Measurements from ENCODE around the gene IARS1. TPM values are rescaled to one million over a fixed set of nuclear protein-coding genes. Genes with fewer than 3 reads are reported as not detected.

The IARS1 gene
- total RNA-seq, 3 donors from 2014 or later, result 56.5 to 111 (median 111) TPM

GRCh38 chr9:92298036-92298435, 4.5 kb upstream of the IARS1 start:
- Histone ChIP-seq H3K4me3 (no peak overlapping the region), H3K36me3 (peaks cover 18% of the 10 kb centered on the region), H3K4me1 (peaks cover 3 to 5% of the 10 kb centered on the region in 2 donors), H3K9me3 (no peaks in the 10 kb centered on the region), H3K27me3 (no peaks in the 10 kb centered on the region), H3K27ac (no peak overlapping the region)
- no peak for TF ChIP-seq POLR2A (IDR thresholded peaks at IDR 0.05)
- no peak for TF ChIP-seq POLR2AphosphoS5 (IDR thresholded peaks at IDR 0.05)
- no peak for TF ChIP-seq CTCF (IDR thresholded peaks at IDR 0.05)
- intact Hi-C loops (cut with DNase I; ENCODE audit: low total_unique reads), result no loop called here
- DNase-seq (ENCODE audit: low spot score in 2 of 2), result no peak

- no peak for TF ChIP-seq POLR2A (IDR thresholded peaks at IDR 0.05)
- intact Hi-C loops (cut with DNase I; ENCODE audit: low total_unique reads), result no loop called here
- Histone ChIP-seq H3K4me1 (peaks cover 3 to 5% of the 10 kb centered on the region in 2 donors), H3K4me3 (no peak overlapping the region), H3K27ac (no peak overlapping the region), H3K36me3 (peaks cover 18% of the 10 kb centered on the region), H3K9me3 (no peaks in the 10 kb centered on the region), H3K27me3 (no peaks in the 10 kb centered on the region)
- DNase-seq (ENCODE audit: low spot score in 2 of 2), result no peak
Measured at GRCh38 chr9:92297611-92298010, 4.1 kb upstream of the IARS1 start.

- no peak for DNase-seq (ENCODE audit: low spot score in 2 of 2)
- no peak overlapping the region for H3K27ac ChIP-seq
- H3K27me3 ChIP-seq, result no peaks in the 10 kb centered on the region
- intact Hi-C loops (cut with DNase I; ENCODE audit: low total_unique reads), result no loop called here
- TF ChIP-seq POLR2A (IDR thresholded peaks at IDR 0.05) (no peak), POLR2AphosphoS5 (IDR thresholded peaks at IDR 0.05) (no peak)
- peaks cover 13% of the 10 kb centered on the region for H3K36me3 ChIP-seq
- no peak overlapping the region for H3K4me3 ChIP-seq
- no peaks in the 10 kb centered on the region for H3K9me3 ChIP-seq
- peaks cover 3 to 5% of the 10 kb centered on the region in 2 donors for H3K4me1 ChIP-seq
Measured at GRCh38 chr9:92295827-92296258, 2.3 kb upstream of the IARS1 start.

- Histone ChIP-seq H3K4me1 (peaks cover 3 to 5% of the 10 kb centered on the region in 2 donors), H3K9me3 (no peaks in the 10 kb centered on the region), H3K27ac (no peak overlapping the region), H3K4me3 (no peak overlapping the region), H3K36me3 (peaks cover 12% of the 10 kb centered on the region), H3K27me3 (no peaks in the 10 kb centered on the region)
- intact Hi-C loops (cut with DNase I; ENCODE audit: low total_unique reads), result no loop called here
- no peak for TF ChIP-seq CTCF (IDR thresholded peaks at IDR 0.05)
- TF ChIP-seq POLR2AphosphoS5 (IDR thresholded peaks at IDR 0.05), result no peak
- no peak for TF ChIP-seq POLR2A (IDR thresholded peaks at IDR 0.05)
- no peak for DNase-seq (ENCODE audit: low spot score in 2 of 2)
Measured at GRCh38 chr9:92295240-92295790, 1.8 kb upstream of the IARS1 start.

GRCh38 chr9:92294297-92294676, 790 bp upstream of the IARS1 start:
- intact Hi-C loops (cut with DNase I; ENCODE audit: low total_unique reads), result no loop called here

GRCh38 chr9:92293075-92293354, 482 bp downstream of the IARS1 start:
- peak overlapping the region in 1 of 2 donors; percentile 56 for H3K27ac ChIP-seq
- intact Hi-C loops (cut with DNase I; ENCODE audit: low total_unique reads), result no loop called here
- H3K4me3 ChIP-seq, result peak overlapping the region; percentile 59 to 74 (median 64)
- H3K27me3 ChIP-seq, result no peaks in the 10 kb centered on the region
- DNase-seq (ENCODE audit: low spot score in 2 of 2), result no peak
- TF ChIP-seq CTCF (IDR thresholded peaks at IDR 0.05) (no peak), POLR2A (IDR thresholded peaks at IDR 0.05) (no peak), POLR2AphosphoS5 (IDR thresholded peaks at IDR 0.05) (no peak)
- peaks cover 3 to 5% of the 10 kb centered on the region in 2 donors for H3K4me1 ChIP-seq
- peaks cover 12% of the 10 kb centered on the region for H3K36me3 ChIP-seq
- no peaks in the 10 kb centered on the region for H3K9me3 ChIP-seq

More at GRCh38 chr9:92294297-92294676, 790 bp upstream of the IARS1 start:
- peak overlapping the region; percentile 59 to 74 (median 64) for H3K4me3 ChIP-seq
- H3K27ac ChIP-seq, result peak overlapping the region; percentile 56 to 77
- no peak for DNase-seq (ENCODE audit: low spot score in 2 of 2)
- H3K36me3 ChIP-seq, result peaks cover 12% of the 10 kb centered on the region
- no peaks in the 10 kb centered on the region for H3K9me3 ChIP-seq
- H3K4me1 ChIP-seq, result peaks cover 3 to 5% of the 10 kb centered on the region in 2 donors
- TF ChIP-seq CTCF (IDR thresholded peaks at IDR 0.05) (no peak), POLR2A (IDR thresholded peaks at IDR 0.05) (no peak), POLR2AphosphoS5 (IDR thresholded peaks at IDR 0.05) (no peak)
- no peaks in the 10 kb centered on the region for H3K27me3 ChIP-seq

Data from breast epithelium (tissue), 4 donors.